Dermis microvascular lymphatic vessel endothelial cell (primary cell): ENCODE results near the gene SEL1L3. TPM values are rescaled to one million over a fixed set of nuclear protein-coding genes. Genes with fewer than 3 reads are reported as not detected.
A peak's percentile ranks its signal among the peaks of the same experiment; 100 is the strongest.

Experiments
- DNase-seq, 2 donors: peaks; one replicate each; pipeline versions ENCODE4 v3.0.0 to v3.0.0-alpha.2; 2010; ENCODE audit warnings: low read depth in 2 of 2
- total RNA-seq: library from RNA; depleted of rRNA; stranded (reverse); fragments of >200 nt; gene quantifications from 2 replicates; pipeline ENCODE4 v1.2.1, GENCODE V29; 2014

SEL1L3 gene
- total RNA-seq, 1 donor from 2014 or later, result 74.6 TPM

GRCh38 chr4:25795091-25795490, 67.7 kb downstream of the SEL1L3 start:
- no peak for DNase-seq

DNA sequence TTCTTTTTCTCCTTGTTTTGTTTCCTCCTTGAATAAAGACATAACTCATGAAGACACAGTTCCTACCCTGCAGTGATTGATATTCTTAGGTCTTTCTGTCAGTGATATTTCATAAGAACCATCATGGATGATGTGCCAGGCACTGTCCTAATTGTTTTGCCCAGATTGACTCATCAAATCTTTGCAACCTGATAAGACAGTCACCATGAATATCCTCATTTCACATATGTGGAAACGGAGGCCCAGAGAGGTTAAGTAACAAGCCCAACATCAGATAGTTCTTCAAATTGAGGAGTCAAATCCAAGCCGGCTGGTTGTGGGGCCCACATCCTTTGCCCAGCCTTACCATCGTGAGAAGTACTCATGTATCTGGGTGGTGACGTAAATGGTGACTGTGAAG, 69.9 kb downstream of the SEL1L3 start:
- no peak for DNase-seq

DNA sequence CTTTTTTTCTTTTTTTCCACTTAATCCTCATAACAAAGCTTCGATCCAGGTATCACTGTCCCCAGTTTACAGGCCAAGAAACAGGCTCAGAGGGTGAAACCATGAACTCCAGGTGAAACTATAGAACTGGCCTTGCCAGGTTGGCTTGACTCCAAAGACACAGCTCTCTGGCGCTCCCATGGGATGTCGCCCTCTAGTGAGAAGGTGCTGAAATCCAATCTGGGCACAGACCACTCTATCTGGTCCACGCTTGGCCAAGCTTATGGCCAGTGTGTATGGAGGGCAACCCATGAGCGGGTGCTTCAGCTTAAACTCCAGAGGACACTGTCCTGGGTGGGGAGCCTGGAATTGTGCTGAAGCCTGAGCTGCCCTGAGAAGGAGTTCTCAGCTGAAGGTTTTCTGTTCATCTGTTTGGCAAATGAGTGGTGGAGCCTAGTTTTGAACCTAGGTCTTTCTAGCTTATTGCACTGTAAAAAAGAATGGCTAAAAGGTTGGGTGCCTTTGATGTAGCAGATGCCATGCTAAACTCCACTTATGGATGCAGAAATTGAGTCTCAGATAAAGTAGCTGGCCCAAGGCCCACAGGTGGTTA, 70.5 kb downstream of the SEL1L3 start:
- DNase-seq, result peak; percentile 25 to 52

GRCh38 chr4:25790024-25790423, 72.8 kb downstream of the SEL1L3 start:
- no peak for DNase-seq

DNA sequence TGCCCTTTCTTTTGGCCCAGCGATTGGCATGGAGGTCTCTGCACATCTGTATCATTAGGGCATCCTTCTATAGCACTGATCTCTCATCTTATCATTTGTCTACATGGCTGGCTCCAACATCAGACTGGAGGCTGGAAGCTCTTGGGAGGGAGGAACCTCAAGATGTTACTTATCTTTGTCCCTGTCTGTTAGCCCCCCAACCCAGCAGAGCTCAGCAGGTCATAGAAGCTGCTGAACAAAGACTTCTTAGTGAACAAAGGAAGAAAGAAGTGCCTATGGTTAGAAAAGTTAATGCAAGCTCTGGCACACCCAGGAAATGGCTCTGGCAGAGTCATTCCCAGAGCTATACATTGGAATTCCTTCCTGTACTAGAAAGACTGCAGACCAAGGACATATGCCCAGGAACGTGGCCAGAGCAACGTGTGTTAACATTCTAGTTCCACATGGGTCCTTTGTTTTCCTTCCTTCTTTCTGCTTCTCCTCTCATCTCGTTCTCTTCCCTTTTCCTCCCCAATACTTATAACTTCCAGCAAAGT, 74.0 kb downstream of the SEL1L3 start:
- no peak for DNase-seq

DNA sequence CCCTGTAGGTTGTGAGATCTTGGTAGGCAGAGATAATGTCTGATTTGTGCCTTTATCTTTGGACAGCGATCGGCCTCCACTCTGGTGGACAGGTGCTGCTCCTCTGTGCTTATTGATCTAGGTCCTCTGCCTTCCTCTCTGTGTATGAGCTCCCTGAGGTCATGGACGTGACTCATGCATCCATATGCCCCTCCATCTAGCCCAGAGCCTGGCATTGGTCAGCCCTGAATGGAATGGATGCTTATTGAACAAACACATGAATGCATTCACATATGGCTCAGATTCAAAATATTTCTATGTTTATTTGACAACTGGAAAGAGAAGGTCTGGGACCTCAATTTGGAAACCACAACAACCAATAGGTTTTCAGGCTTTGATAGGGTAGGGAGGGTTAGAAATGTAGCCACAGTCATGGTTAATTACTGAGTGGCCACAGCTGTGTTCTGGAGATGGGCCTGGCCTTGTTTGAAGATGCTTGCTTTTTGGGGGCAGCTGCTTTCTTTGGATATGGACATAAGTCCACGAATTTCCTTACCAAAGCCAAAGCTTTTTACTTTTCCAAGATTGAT, 76.2 kb downstream of the SEL1L3 start:
- DNase-seq, result no peak

DNA sequence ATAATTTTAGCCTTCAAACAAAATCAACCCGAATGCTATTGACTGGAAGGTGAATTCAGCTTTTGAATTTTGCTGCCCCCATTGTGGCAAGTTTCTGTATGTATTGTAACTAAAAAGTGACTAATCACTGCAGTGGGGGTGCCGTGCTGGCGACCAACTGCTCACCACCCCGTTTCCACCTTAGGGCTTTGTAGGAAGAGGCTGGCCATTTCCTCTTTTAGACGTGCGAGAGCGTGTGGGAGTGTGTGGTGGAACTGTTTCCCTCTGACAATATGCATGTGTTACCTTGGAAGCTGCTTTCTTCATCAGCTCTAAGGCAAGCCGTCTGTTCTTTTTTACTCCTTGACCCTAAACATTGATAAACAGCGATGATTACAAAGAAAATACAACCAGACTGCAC, 78.8 kb downstream of the SEL1L3 start:
- peak in 1 of 2 donors; percentile 13 for DNase-seq

DNA sequence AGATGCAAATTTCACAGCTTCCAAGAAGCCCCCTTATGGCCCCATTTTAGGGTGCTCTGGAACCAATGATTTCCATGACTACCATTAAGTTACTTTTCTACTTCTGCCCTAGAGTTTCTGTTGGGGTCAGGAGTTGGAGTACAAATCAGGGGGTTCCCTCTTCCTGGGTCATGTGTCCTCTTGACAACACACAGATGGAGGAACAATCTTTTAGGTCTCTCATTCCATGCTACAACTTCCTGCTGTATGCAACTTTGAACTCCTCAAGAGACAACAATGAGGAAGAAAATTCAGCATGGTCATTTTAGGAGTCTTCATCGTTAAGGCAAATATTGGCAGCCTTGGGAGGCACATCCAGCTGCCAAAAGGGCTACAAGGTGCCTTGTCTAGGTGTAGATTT, 79.7 kb downstream of the SEL1L3 start:
- no peak for DNase-seq

- no peak for DNase-seq
These were observed 80.3 kb downstream of the SEL1L3 start for GRCh38 chr4:25782482-25782881.

DNA sequence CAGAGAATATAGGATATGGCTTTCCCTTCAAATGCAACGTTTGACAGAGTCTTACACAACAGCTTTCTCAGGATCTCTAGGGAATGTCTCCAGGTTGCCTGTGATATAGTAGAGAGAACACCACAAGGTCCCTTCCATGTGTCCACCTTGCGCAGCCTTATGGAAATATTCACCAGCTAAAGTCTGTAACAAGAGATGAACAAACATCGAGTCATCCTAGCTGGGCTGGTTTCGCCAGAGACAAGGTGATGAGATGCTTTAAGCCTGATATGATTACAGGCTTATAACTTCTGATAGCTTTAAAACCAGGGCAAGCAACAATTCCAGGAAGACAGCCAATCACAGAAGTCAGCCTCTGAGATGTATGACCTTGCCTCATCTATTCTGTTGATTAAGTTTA, 83.8 kb downstream of the SEL1L3 start:
- no peak for DNase-seq

- no peak for DNase-seq
These were observed 86.0 kb downstream of the SEL1L3 start for GRCh38 chr4:25776795-25777194.

DNA sequence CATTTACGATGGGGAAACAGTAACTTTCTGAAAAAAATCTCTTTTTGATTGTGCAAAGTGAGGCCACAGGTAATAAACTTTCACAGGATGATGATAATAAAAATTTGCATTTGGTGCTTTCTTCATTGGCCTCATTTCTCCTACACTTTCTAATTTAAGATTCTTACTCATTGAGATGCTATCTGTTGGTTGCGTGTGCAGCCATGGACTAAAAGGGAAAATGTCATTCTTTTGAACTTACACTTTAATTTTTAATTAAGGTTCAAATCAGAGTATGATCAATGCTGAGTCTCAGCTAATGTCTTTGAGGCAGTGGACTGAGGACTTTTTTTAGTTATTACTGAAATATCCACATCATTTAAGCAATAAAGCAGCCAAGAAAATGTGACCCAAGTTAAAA, 87.6 kb downstream of the SEL1L3 start:
- no peak for DNase-seq

- DNase-seq, result no peak
These were observed 89.4 kb downstream of the SEL1L3 start for GRCh38 chr4:25773358-25773757.

- no peak for DNase-seq
These were observed 91.1 kb downstream of the SEL1L3 start for GRCh38 chr4:25771672-25772071.

DNA sequence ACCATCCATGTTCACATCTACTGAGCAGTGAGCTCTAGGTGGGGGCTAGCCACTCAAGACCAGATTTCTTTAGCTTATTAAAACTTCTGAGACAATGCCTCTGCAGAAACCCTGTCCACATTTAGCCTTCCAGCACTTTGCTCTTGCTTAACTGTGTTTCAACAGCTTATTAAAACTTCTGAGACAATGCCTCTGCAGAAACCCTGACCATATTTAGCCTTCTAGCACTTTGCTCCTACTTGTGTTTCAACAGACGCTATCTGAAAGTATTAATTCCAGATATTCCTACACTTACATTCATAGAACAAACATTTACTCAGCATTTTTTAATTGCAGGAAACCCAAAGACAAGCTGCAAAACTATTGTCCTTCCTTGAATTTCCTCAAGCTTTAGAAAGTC, 91.9 kb downstream of the SEL1L3 start:
- no peak for DNase-seq

DNA sequence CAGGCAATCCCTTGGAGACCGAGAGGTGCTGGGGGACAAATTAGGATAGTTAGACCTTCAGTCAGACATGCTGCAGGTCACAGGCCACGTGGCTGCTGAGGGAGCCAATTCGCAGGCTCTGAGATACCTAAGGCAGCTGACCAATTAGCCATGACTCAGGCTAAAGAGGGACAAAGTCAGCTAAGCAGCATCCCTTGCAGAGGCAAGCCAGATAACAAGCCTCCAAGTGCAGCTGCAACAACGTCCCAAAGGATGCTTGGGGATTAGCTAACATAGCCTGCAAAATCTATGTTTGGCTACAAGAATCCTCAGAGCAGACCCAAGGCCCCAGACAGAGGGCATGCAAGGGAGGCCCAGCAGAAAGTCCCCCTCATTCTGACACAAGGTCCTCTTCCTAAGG, 93.5 kb downstream of the SEL1L3 start:
- DNase-seq, result no peak

DNA sequence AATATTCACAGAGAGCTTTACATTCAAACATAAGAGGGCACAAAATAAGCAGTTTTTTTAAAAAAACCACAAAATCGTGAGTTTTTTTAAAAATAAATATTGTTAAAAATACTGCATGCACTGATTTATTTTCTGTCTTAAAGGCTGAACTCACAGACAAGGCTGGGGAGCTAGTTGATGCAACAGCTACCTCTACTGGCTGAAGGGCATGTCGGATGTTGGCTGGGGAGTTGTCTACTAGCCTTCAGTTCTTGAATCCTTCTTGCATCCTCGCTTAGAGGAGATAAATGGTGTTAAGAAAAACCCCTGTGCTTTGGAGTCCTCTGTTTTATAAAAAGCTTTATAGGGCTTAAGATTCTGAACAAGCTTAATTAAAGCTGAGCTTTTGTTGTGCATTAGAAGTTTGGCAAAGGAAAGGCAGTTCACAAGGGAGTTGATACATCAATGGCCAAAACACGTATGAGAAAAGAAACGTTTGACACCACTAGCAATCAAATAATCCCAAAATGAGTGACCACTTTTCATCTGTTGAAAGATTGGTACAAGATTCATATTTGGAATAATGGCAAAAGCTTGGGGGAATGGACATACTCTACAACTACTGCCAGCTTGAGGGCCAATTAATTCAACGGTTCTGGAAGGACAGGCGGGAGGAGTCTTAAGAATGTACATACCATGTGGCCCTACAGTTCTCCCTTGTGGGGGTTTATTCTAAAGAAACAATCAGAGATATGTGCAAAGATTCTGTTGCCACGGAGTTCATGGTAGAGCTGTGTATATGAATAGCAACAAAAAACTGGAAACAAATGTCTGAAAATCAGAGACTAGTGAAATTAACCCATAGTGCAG, 94.7 kb downstream of the SEL1L3 start:
- peak; percentile 73 to 79 for DNase-seq

GRCh38 chr4:25760518-25761157, 102.2 kb downstream of the SEL1L3 start:
- no peak for DNase-seq

DNA sequence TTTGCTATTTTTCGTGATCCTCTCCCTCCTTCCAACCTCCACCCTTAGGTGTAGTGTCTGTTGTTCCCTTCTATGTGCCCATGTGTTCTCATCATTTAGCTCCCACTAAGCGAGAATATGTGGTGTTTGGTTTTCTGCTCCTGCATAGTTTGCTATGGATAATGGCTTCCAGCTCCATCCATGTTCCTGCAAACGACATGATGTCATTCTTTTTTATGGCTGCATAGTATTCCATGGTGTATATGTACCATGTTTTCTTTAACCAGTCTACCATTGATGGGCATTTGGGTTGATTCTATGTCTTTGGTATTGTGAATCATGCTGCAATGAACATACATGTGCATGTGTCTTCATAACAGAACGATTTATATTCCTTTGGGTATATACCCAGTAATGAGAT, 102.7 kb downstream of the SEL1L3 start:
- DNase-seq, result no peak

GRCh38 chr4:25759101-25759500, 103.7 kb downstream of the SEL1L3 start:
- DNase-seq, result no peak

GRCh38 chr4:25757452-25757851, 105.3 kb downstream of the SEL1L3 start:
- no peak for DNase-seq

DNA sequence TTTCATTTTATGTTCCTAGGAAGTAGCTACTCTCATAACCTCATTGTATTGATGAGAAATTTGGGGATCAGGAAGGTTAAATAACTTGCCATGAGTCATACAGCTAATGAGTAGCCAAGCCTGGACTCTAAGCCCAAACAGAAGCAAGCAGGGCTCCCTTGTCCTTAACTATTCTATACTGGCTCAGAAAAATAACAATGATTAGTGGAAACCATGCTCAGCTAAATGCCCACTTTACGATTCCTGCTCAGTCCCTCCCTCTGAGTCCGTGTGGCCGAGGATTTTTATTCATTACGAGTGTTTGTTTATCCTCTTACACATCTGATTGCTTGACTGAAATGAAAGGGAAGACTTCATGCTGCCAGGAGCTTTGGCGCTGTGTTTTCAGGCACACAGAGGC, 106.3 kb downstream of the SEL1L3 start:
- no peak for DNase-seq
